ENCODE results near the gene SLAMF9.

The SLAMF9 gene

GRCh38 chr1:159932296-159933285, 21.4 kb downstream of the SLAMF9 start:
- FAIRE-seq, result no peak

GRCh38 chr1:159931795-159932173, 22.3 kb downstream of the SLAMF9 start:
- no peak for FAIRE-seq

DNA sequence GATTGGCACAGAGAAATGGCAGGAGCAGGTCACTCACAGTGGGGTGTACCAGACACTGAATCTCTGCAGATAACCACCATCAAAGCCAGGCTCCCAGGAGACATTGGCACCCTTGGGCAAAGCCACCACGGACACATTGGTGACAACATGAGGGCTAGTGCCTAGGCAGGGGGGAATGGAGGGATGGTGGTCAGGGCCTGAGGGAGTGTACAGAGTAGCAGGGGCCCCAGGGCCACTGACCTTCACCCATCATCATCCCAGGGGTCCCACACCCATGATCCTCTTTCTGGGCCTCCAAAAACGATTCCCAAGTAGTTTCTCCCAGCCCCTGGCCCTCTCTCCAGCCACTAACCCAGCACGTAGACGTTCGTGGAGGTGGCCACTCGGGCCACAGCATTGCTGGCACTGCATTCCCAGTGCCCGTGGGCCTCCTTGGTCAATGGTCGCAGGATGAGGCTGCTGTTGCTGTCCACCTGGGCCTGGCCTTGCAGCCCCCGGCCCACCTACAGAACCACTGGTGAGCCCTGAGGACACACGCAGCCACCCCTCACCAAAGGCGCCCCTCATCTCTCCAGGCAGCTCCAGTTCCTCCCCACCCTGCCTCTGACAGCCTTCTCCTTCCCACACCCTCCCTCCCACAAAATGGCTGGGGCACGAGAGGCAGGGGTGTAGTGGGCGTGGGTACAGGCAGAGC, 22.8 kb downstream of the SLAMF9 start:
- FAIRE-seq, result no peak

DNA sequence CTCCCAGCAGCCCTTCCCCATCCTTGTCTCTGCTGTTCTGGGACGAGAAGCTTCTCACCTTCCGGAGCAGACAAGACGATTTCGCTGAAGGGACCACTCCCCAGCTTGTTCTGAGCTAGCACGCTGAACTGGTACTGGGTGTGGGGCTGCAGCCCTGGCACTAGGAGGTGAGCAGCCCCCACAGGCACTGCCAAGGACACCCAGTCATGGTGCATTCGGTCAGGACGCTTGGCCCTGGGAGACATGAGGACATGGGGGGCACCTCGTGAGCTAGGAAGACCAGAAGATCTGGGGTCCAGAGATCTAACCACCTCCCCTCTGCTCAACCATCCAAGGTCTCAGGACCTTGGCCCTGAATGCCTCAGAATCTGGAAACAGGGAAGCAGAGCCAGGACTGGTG, 23.4 kb downstream of the SLAMF9 start:
- FAIRE-seq, result no peak

DNA sequence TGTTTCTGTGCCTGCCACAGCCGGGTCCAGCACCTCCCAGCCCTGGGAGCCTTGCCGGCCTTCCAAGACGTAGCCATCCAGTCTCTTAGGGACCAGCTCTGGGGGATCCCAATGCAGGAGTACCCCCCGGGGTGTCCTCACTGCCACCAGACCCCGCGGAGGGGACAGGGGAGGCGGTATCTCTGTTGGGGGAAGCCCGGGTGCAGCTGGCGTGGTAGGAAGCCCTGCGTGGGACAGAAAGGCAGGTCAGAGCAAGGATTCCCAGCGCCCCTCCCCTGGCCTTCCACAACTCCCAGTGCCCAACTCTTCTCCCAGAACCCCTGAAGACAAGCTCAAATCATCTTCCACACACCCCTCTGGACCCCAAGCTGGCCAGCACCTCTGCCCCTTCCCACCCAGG, 23.8 kb downstream of the SLAMF9 start:
- FAIRE-seq, result no peak

- no peak for FAIRE-seq
Measured at GRCh38 chr1:159929155-159930051, 24.6 kb downstream of the SLAMF9 start.

GRCh38 chr1:159928491-159929050, 25.5 kb downstream of the SLAMF9 start:
- no peak for FAIRE-seq

DNA sequence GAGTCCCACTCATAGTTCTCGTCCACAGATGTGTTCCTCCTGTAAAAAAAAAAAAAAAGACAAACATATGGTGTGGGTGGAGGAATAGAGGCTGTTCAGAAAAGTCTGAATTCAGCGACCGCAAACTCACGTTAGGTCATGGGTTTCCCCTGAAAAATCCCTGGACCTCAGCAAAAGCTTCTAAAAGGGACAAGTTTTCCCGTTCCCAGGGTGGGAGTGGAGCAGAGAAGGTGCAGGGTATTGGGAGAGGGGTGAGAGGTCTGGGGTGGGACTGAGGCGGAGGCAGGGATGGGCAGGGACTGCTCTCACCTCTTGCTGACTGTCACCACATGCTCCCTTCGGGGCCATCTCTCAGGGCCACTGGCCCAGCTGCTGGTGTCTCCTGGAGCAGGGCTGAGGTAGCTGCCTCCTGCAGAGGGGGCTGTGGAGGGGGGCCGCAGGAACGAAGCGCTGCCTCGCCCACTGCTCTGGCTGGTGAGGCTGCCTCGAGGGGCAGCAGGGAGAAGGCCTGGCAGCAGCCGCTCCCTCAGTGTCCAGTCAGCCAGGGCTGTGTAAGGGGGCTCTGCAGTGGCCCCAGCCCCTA, 26.1 kb downstream of the SLAMF9 start:
- FAIRE-seq, result no peak

DNA sequence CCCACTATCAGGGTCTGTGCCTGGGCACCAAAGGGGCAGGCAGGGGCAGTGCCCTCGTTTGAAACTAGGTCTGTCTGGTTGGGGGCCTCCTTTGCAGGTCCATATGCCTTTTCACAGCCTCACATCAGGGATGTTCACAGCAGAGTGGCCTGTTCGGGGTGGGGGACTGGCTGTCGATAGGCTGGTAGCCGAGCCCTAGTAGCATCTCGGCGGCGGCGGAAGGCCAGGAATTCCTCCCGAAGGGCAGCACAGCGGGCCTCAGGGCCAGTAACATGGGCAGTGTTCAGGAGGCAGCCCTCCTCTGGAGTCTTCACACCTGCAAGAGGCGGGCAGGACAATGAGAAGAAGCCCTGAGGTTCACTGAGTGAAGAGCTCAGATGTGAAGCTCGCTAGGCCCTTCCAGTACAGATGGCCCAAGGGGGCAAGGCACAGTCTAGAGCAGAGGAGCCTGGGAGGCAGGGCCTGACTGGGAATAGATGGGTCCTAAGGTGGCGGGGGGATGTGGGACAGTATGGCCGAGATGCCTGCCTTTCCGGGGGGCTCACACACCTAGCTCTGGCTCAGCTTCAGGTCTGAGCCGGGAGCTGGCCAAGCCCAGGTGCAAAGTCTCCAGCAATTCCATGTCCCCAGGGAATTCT, 26.7 kb downstream of the SLAMF9 start:
- FAIRE-seq, result no peak

GRCh38 chr1:159925719-159926078, 28.3 kb downstream of the SLAMF9 start:
- no peak for FAIRE-seq

- FAIRE-seq, result no peak
Measured at GRCh38 chr1:159924791-159925718, 29.0 kb downstream of the SLAMF9 start, which contains the start of gene TAGLN2. TAGLN2 (minus strand) TSS chr1:159925507; CDS start chr1:159920509, 4,998 bp downstream.

DNA sequence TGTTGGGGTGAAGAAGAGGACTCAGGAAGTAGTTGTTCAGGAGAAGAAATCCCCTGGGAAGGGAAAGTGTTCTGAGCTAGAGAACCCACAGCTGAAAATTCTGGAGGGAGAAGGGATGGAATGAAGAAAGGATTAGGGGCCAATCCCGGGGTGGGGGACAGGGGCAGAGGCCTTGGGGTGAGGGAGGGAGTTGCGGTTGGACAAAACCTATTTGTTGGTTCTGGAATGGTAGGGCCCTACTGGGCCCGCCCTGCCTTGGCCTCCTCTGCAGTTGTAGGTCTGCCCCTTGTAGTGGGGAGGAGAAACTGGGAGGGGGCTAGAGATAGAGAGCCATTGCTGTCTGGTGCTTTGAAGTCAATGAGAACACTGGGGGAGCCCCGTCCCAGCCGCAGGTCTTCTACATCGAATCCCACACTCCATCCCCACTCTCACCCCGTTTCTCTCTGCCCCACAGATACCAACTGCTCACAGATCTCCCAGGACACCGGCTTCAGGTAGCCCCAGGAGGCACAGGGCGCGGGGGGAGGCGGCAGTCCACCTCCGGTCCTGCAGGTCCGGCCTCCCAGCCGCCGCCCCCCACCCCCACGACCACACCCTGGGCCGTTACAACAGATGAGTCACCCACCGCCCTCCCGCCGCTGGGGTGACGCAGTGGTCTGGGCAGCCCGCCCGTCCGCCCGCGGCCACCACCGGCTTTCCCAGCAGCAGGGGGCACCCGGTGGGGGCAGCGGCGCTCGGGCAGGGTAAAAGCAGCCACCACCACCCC, 29.8 kb downstream of the SLAMF9 start:
- no peak for FAIRE-seq

GRCh38 chr1:159923203-159924024, 30.6 kb downstream of the SLAMF9 start:
- no peak for FAIRE-seq

DNA sequence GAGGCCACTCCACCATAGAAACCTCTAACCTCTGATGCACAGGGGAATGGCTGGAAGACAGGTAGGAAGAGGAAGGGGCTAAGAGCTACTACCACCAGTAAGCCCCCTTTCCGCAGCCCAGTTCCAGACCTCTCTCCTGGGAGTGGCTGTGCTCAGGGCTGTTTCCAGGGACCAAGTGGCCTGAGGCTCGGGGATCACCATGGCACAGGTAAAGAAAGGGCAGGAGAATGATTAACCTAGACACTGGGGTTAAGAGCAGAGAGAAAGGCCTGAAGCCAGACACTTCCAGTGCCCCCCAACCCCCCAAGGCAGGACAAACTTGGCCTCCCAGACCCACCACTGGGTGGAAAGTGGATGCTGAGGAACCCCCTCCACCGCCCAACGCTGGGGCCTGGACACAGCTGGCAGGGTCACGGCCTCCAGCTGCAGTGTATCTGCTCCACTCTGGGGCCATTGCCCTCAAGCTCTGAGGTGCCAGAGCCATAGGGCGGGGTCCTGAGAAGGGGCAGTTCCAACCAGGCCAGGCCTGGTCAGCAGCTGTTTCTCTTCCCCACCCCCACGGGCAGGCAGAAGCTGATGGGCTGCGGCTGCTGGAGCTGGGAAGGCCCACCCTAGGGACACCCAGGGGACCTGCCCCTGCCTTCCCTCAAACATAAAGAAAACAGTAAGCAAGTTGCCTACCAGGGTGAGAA, 31.4 kb downstream of the SLAMF9 start:
- FAIRE-seq, result no peak

GRCh38 chr1:159921700-159922504, 32.1 kb downstream of the SLAMF9 start:
- no peak for FAIRE-seq

DNA sequence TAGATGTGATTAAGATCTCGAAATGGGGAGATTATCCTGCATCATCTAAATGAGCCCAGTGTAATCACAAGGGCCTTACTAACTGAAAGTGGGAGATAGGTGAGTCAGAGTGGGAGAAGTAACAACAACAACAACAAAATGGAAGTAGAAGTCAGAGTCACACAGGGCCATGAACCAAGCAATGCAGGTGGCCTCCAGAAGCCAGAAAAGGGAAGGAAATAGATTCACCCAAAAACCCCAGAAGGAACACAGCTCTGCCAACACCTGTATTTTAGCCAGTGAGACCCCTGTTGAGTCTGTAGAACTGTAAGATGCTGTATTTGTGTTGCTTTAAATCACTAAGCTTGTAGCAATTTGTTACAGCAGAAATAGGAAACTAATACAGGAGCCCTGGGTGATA, 32.8 kb downstream of the SLAMF9 start:
- FAIRE-seq, result no peak

- no peak for FAIRE-seq
Measured at GRCh38 chr1:159920651-159921050, 33.4 kb downstream of the SLAMF9 start.

Measured in colon (tissue), 2 donors.